ENCODE results near the gene MFNG.

- TF ChIP-seq, protein P1, sequence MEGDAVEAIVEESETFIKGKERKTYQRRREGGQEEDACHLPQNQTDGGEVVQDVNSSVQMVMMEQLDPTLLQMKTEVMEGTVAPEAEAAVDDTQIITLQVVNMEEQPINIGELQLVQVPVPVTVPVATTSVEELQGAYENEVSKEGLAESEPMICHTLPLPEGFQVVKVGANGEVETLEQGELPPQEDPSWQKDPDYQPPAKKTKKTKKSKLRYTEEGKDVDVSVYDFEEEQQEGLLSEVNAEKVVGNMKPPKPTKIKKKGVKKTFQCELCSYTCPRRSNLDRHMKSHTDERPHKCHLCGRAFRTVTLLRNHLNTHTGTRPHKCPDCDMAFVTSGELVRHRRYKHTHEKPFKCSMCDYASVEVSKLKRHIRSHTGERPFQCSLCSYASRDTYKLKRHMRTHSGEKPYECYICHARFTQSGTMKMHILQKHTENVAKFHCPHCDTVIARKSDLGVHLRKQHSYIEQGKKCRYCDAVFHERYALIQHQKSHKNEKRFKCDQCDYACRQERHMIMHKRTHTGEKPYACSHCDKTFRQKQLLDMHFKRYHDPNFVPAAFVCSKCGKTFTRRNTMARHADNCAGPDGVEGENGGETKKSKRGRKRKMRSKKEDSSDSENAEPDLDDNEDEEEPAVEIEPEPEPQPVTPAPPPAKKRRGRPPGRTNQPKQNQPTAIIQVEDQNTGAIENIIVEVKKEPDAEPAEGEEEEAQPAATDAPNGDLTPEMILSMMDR (IDR thresholded peaks at IDR 0.05): no peak
- no peak for TF ChIP-seq POLR2AphosphoS5 (IDR thresholded peaks at IDR 0.05)
- TF ChIP-seq POLR2A (IDR thresholded peaks at IDR 0.05): no peak
Measured at GRCh38 chr22:37505989-37506388, 19.8 kb upstream of the MFNG start.
